HEK293 (cell line): ENCODE measurements around the gene SMCP.

Experiments
- CTCF ChIA-PET: fragments of 350-600 bp; formaldehyde crosslinking; extraction: SDS; loops from one replicate; lab custom pipeline; 2021; ENCODE audit warnings: antibody characterized with exemption; lab: Yijun Ruan, JAX
- POLR2A ChIA-PET: fragments of 300-600 bp; formaldehyde crosslinking; extraction: SDS; loops from one replicate; lab custom pipeline; 2020; ENCODE audit warnings: antibody characterized with exemption, inconsistent platforms; lab: Yijun Ruan, JAX
- H3K27ac ChIP-seq: fragments of 200-500 bp; sonication (Bioruptor generic); 2 replicates; pipeline ENCODE4 v1.5.1; 2014; ENCODE audit warnings: low read depth, low read length, control low read depth, inconsistent platforms; ENCODE audit errors: extremely low read depth
- H3K36me3 ChIP-seq, 2 experiments: fragments of 200-500 bp in 1 of 2; sonication (Bioruptor generic) in 1 of 2; 1 replicate in 1 of 2; 2 replicates in 1 of 2; pipeline ENCODE4 v1.5.1; 2014 to 2017; ENCODE audit warnings: inconsistent platforms in 2 of 2, low read length in 2 of 2; ENCODE audit not compliant: control insufficient read depth in 2 of 2, insufficient read depth in 1 of 2
- H3K4me1 ChIP-seq: fragments of 200-500 bp; sonication (Bioruptor generic); 2 replicates; pipeline ENCODE4 v1.5.1; 2014; ENCODE audit warnings: mild to moderate bottlenecking, low read length, inconsistent platforms; ENCODE audit not compliant: control insufficient read depth, insufficient read depth
- H3K4me3 ChIP-seq: 2 replicates; pipeline ENCODE4 v1.5.1; 2011; ENCODE audit warnings: low read depth, mild to moderate bottlenecking, control low read depth, low read length, moderate library complexity
- H3K9me3 ChIP-seq: fragments of 200-500 bp; sonication (Bioruptor generic); 2 replicates; pipeline ENCODE4 v1.5.1; 2014; ENCODE audit warnings: low read depth, low read length, inconsistent platforms; ENCODE audit not compliant: control insufficient read depth, insufficient read depth
- YY2 ChIP-seq: fragments of 450-650 bp; formaldehyde crosslinking; IDR thresholded peaks from 2 replicates; pipeline ENCODE4 v1.5.1; 2016; ENCODE audit warnings: missing biosample characterization, missing genetic modification characterization
- ZBTB21 ChIP-seq: fragments of 450-650 bp; formaldehyde crosslinking; IDR thresholded peaks from 2 replicates; pipeline ENCODE4 v1.5.1; 2017; ENCODE audit warnings: missing biosample characterization, missing genetic modification characterization
- ZEB2 ChIP-seq: fragments of 450-650 bp; formaldehyde crosslinking; IDR thresholded peaks from 2 replicates; pipeline ENCODE4 v1.5.1; 2016; ENCODE audit warnings: missing biosample characterization, missing genetic modification characterization
- ZNF16 ChIP-seq: fragments of 450-650 bp; formaldehyde crosslinking; IDR thresholded peaks from 2 replicates; pipeline ENCODE4 v1.5.1; 2016; ENCODE audit warnings: low read depth, missing biosample characterization, missing genetic modification characterization
- ZNF19 ChIP-seq: fragments of 450-650 bp; formaldehyde crosslinking; IDR thresholded peaks from 2 replicates; pipeline ENCODE4; 2016; ENCODE audit warnings: missing biosample characterization, missing genetic modification characterization, low read depth
- ZNF221 ChIP-seq: fragments of 450-650 bp; formaldehyde crosslinking; IDR thresholded peaks from 2 replicates; pipeline ENCODE4 v1.5.1; 2017; ENCODE audit warnings: missing biosample characterization, missing genetic modification characterization, borderline replicate concordance
- ZNF335 ChIP-seq: fragments of 450-650 bp; formaldehyde crosslinking; conservative IDR thresholded peaks from 2 replicates; pipeline ENCODE4 v1.5.1; 2016; ENCODE audit warnings: missing biosample characterization, missing genetic modification characterization
- ZNF423 ChIP-seq: fragments of 450-650 bp; formaldehyde crosslinking; IDR thresholded peaks from 2 replicates; pipeline ENCODE4 v1.5.1; 2016; ENCODE audit warnings: missing biosample characterization, missing genetic modification characterization
- ZNF473 ChIP-seq: fragments of 450-650 bp; formaldehyde crosslinking; IDR thresholded peaks from 2 replicates; pipeline ENCODE4 v1.5.1; 2017; ENCODE audit warnings: missing biosample characterization, missing genetic modification characterization
- ZNF530 ChIP-seq: fragments of 450-650 bp; formaldehyde crosslinking; IDR thresholded peaks from 2 replicates; pipeline ENCODE4 v1.5.1; 2016; ENCODE audit warnings: low read depth, missing biosample characterization, missing genetic modification characterization
- ZNF629 ChIP-seq: fragments of 450-650 bp; formaldehyde crosslinking; IDR thresholded peaks from 2 replicates; pipeline ENCODE4 v1.5.1; 2017; ENCODE audit warnings: missing biosample characterization, missing genetic modification characterization
- ZNF692 ChIP-seq: fragments of 450-650 bp; formaldehyde crosslinking; IDR thresholded peaks from 2 replicates; pipeline ENCODE4 v1.5.1; 2016; ENCODE audit warnings: missing biosample characterization, missing genetic modification characterization
- ZNF701 ChIP-seq: fragments of 450-650 bp; formaldehyde crosslinking; IDR thresholded peaks from 2 replicates; pipeline ENCODE4 v1.5.1; 2016; ENCODE audit warnings: missing biosample characterization, missing genetic modification characterization
- ZNF837 ChIP-seq: fragments of 450-650 bp; formaldehyde crosslinking; IDR thresholded peaks from 2 replicates; pipeline ENCODE4 v1.5.1; 2016; ENCODE audit warnings: missing biosample characterization, missing genetic modification characterization
- ZSCAN18 ChIP-seq: fragments of 450-650 bp; formaldehyde crosslinking; IDR thresholded peaks from 2 replicates; pipeline ENCODE4 v1.5.1; 2016; ENCODE audit warnings: missing biosample characterization, missing genetic modification characterization
- TF ChIP-seq, protein P1 (sequence below): fragments of 450-650 bp; formaldehyde crosslinking; IDR thresholded peaks from 2 replicates; pipeline ENCODE4 v1.5.1; 2016; ENCODE audit warnings: missing biosample characterization, missing genetic modification characterization
- TF ChIP-seq, protein P2 (sequence below): fragments of 450-650 bp; formaldehyde crosslinking; IDR thresholded peaks from 2 replicates; pipeline ENCODE4 v1.5.1; 2016; ENCODE audit warnings: missing biosample characterization, missing genetic modification characterization, low read depth

Gene SMCP, protein sequence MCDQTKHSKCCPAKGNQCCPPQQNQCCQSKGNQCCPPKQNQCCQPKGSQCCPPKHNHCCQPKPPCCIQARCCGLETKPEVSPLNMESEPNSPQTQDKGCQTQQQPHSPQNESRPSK

DNA sequence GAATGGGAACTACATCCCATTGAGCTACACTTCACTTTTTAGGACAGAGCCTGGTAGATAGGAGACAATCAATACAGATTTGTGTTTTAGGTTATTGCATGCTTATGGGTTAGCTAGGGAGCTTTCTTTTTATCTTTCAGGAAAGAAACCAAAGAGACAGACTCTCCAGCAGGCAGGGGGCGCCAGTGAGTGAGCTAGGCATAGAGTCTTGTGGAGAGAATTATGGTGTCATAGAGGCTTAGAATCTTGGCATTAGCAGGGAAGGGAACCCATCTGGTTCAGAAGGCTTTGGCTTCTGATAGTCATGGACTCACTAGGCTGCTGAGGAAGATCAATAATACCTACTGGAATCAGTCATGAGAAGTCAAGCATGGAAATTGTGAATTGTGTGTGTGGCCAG is at the start of gene SMCP:
TSS of gene SMCP (plus strand) at position 281 of the 400 bp plus-strand sequence. CDS start 6,101 bp downstream, outside the sequence.
- no peak for TF ChIP-seq ZSCAN18 (tag by site-specific recombination)
- TF ChIP-seq ZNF473, result no peak
- CTCF ChIA-PET, result interaction anchor here (0.6 to 2.4 kb wide), 20 partner anchors 8 to 855 kb away, joined by 3 to 29 read pairs (median 4); no protein-coding TSS in a partner anchor

DNA sequence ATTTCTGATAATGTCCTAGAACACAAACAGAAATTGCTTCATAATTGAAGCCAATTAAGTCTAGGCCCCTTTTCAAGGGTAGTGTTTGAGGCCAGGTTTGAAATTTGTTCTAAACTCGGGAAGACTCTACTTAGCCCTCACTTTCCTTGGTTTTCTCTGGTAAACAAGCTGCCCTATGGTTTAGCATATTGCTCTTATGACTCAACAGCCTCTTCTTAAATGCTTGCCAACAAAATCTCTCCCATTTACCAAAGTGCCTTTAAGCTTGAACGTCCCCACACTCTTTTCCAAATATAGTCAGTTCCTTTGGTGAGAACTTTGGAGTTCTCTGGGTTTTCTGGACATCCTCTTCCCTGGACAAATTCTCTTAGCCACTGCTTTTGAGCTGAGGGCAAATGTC is 41.3 kb upstream of the SMCP start:
- ChIA-PET CTCF (interaction anchor here (0.6 kb wide), 1 partner anchor 33 kb away, joined by 3 read pairs; no protein-coding TSS in a partner anchor), POLR2A (no interaction called here)
- Histone ChIP-seq H3K4me3 (no peak overlapping the region), H3K4me1 (no peaks in the 10 kb centered on the region), H3K27ac (no peak overlapping the region)
- TF ChIP-seq, protein P1, sequence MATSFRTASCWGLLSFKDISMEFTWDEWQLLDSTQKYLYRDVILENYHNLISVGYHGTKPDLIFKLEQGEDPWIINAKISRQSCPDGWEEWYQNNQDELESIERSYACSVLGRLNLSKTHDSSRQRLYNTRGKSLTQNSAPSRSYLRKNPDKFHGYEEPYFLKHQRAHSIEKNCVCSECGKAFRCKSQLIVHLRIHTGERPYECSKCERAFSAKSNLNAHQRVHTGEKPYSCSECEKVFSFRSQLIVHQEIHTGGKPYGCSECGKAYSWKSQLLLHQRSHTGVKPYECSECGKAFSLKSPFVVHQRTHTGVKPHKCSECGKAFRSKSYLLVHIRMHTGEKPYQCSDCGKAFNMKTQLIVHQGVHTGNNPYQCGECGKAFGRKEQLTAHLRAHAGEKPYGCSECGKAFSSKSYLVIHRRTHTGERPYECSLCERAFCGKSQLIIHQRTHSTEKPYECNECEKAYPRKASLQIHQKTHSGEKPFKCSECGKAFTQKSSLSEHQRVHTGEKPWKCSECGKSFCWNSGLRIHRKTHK (tag by site-specific recombination), result no peak
- TF ChIP-seq ZBTB21 (tag by site-specific recombination), result no peak
- no peak for TF ChIP-seq ZNF19 (tag by site-specific recombination)
- TF ChIP-seq ZNF16 (tag by site-specific recombination), result no peak
- TF ChIP-seq, protein P2, sequence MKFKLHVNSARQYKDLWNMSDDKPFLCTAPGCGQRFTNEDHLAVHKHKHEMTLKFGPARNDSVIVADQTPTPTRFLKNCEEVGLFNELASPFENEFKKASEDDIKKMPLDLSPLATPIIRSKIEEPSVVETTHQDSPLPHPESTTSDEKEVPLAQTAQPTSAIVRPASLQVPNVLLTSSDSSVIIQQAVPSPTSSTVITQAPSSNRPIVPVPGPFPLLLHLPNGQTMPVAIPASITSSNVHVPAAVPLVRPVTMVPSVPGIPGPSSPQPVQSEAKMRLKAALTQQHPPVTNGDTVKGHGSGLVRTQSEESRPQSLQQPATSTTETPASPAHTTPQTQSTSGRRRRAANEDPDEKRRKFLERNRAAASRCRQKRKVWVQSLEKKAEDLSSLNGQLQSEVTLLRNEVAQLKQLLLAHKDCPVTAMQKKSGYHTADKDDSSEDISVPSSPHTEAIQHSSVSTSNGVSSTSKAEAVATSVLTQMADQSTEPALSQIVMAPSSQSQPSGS (tag by site-specific recombination), result no peak
- no peak for TF ChIP-seq ZEB2
- TF ChIP-seq YY2 (tag by site-specific recombination), result no peak
- TF ChIP-seq ZNF423, result no peak
- no peak for TF ChIP-seq ZNF530 (tag by site-specific recombination)
- no peak for TF ChIP-seq ZNF692
- TF ChIP-seq, all 188 proteins: peak for 0
- Histone ChIP-seq H3K36me3 (no peaks in the 10 kb centered on the region), H3K9me3 (no peaks in the 10 kb centered on the region)

More for the DNA sequence above, at the start of gene SMCP:
- no peaks in the 10 kb centered on the region for H3K36me3 ChIP-seq
- no peaks in the 10 kb centered on the region for H3K9me3 ChIP-seq
- no peak within 1 kb of the TSS for H3K4me3 ChIP-seq
- no peaks in the 10 kb centered on the region for H3K4me1 ChIP-seq
- no peak within 1 kb of the TSS for H3K27ac ChIP-seq
- POLR2A ChIA-PET, result no interaction called here

DNA sequence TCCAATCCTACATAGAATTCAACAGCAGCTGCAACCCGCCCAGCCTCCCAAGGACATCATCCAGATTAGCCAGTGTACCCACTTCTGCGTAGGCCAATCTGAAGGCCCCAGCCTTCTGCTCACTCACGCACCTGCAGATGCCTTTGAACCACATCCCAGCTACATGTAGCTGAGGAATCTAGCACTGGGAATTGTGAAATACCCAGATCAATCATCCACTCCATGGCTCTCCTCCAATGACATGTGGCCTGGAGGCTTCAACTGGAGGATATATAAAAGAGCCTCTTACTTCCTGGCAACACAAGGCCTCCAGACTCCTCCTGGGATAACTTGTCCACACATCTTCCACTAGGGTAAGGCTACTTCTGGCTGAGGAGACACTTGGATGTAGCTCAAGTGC is 35.6 kb upstream of the SMCP start, which contains the start of gene LCE6A:
TSS of gene LCE6A (plus strand) at position 301 of the 400 bp plus-strand sequence. CDS start 665 bp downstream, outside the sequence.
- H3K4me3 ChIP-seq, result no peak within 1 kb of the TSS
- H3K9me3 ChIP-seq, result no peaks in the 10 kb centered on the region
- no peaks in the 10 kb centered on the region for H3K4me1 ChIP-seq
- CTCF ChIA-PET, result no interaction called here
- no peaks in the 10 kb centered on the region for H3K36me3 ChIP-seq
- no peak for TF ChIP-seq ZNF837 (tag by site-specific recombination)
- no peak for TF ChIP-seq ZNF701 (tag by site-specific recombination)
- TF ChIP-seq ZNF335 (tag by site-specific recombination), result no peak
- TF ChIP-seq ZNF629 (tag by site-specific recombination), result no peak
- no peak for TF ChIP-seq ZNF221 (tag by site-specific recombination)
- POLR2A ChIA-PET, result no interaction called here
- no peak within 1 kb of the TSS for H3K27ac ChIP-seq
